NCI-H2196 treated with DMSO at 0.1 percent for 48 hours (cell line): Measurements from ENCODE around the gene GTF3C5.
"Not testable (repeated sequence)": the region's sequence is repeated elsewhere in the genome, so short reads cannot be mapped to it uniquely, and the experiment has no call there.

Experiments
- DNase-seq: peaks from one replicate; lab custom pipeline; 2025; ENCODE audit not compliant: unreplicated experiment; lab: John Stamatoyannopoulos, UW

Gene GTF3C5

DNA sequence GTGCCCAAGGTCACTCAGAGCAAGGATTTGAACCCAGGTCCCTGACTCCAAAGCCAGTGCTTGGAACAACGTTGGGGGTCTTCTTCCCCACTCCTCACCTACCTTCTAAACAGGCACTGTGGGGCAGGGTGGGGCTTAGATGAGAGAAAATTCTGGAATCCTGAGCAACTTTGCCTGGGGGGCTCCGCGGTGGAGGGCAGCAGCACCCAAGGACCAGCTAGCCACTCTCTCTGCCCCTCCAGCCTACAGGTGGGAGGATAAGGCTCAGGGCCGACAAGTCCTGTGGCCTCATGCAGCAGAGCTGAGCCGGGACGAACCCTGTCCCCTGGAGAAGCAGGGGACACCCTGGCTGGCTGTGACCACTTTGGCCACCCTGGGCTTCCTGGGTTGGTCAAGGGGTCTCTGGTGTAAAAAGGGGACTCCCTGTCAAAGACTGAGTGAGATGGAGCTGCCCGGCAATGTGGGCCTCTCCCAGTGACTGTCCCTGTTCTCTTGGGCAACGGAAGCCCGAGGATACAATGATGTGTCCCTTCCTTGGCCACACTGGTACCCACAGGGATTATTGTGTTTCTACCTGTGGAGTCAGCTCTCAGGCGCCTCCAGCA lies 57.5 kb downstream of the GTF3C5 start:
- no peak for DNase-seq

GRCh38 chr9:133088756-133089155 lies 58.0 kb downstream of the GTF3C5 start:
- no peak for DNase-seq

DNA sequence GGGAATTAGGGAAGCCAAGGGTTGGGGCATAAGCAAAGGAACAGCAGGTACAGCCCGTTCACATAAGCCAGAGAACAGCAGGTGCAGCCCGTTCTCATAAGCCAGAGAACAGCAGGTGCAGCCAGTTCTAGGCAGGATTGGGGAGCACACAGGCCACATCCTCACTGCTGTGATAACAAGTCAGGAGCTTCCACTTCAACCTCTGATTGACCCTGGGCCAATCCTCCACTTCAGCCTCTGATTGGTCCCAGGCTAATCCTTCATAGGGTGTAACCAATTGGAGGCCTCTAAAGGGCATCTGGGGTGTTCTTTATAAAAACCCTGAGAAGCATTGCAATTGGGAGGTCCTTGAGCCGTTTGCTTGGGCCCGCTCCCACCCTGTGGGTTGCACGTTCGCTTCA lies 58.5 kb downstream of the GTF3C5 start:
- DNase-seq = peak; percentile 51

- no peak for DNase-seq
These were observed 59.4 kb downstream of the GTF3C5 start for GRCh38 chr9:133090187-133090586.

DNA sequence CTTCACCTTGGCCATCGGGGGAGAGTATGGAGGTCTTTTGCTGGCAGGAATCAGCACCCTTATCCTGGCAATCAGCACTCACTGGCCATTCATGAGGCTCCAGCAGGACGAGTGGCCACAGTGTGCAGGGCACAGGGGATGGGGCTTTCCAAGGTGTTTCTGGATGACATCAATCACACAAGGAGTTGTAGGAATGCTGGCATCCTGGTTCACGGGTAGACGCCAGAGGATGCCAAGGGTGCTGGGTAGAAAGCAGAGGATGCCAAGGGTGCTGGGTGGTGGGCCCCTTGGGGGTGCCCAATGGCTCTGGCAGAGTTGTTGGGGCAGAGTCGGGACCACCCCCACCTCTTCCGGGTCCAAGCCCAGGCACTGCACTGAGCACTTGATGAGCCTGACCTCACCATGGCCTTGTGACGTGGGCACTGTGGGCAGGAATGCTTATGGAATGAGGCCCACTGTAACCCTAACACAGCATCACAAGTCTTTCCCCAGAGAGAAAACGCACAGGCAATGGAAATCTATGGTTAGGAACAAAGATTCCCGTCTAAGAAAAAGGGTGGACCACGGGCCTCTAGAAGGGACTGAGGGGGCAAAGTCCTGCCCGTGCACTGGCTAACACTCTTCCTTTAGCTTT lies 60.1 kb downstream of the GTF3C5 start:
- DNase-seq = no peak

DNA sequence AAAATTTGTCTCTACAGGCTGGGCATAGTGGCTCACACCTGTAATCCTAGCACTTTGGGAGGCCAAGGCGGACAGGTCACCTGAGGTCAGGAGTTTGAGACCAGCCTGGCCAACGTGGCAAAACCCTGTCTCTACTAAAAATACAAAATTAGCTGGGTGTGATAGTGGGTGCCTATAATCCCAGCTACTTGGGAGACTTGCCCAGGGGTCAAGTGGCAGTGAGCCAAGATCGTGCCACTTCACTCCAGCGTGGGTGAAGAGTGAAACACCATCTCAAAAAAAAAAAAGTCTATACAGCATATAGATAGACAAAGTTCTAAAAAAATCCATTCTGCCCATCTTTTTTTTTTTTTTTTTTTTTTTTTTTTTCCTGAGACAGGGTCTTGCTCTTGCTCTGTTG lies 63.6 kb downstream of the GTF3C5 start:
- not testable (repeated sequence) for DNase-seq

GRCh38 chr9:133094842-133095393 lies 64.1 kb downstream of the GTF3C5 start:
- no peak for DNase-seq

DNA sequence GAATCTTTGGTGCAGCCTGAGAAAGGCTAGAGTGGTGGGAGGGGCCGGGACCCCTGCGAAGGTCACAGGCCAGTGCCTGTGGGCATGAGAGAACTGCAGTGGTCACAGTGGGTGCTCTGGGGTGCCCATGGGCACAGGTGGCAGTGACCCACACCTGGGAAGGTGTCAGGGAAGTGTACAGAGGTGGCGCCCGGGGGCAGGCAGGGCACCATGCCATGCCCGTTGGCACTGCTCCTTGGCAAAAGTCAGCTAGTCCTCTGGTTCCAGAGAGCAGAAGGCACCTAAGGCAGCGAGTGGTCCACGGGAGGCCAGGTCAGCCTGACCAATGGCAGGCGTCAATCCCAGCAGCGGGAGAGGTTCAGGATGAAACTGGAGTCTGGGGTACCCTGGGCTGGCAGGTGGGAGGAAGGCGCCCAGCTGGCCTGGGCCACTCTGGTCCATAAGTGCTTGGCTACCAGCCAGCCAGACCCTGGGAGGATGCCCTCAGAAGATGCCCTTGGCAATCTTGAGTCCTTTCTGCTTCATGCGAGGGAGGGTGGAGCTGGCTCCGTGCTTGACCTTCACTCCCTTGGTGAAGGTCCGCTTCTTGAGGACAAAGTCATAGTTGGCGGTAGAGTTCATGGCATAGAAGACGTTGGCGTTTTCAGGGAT lies 67.4 kb downstream of the GTF3C5 start:
- no peak for DNase-seq

DNA sequence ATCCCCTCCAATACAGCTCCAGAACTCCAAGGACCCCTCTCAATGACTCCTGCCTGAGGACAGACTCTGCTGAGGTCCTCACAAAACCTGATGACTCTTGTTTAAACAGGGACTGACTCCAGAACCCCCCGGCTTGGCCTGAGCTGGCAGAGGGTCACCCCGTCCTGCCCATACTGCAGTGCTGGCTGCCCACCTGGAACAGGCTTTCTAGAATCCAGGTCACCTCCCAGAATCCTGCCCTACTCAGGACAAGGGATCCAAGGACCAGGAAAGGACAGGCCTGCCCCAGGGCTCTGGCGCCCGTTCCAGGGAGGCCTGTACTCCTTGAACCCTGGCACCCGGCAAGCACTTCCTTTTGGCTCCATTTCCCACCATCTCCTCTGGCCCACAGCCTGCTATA lies 68.1 kb downstream of the GTF3C5 start:
- DNase-seq = no peak

GRCh38 chr9:133099726-133100505 lies 69.1 kb downstream of the GTF3C5 start:
- DNase-seq = no peak

- DNase-seq = no peak
These were observed 69.9 kb downstream of the GTF3C5 start for GRCh38 chr9:133100506-133101355.

DNA sequence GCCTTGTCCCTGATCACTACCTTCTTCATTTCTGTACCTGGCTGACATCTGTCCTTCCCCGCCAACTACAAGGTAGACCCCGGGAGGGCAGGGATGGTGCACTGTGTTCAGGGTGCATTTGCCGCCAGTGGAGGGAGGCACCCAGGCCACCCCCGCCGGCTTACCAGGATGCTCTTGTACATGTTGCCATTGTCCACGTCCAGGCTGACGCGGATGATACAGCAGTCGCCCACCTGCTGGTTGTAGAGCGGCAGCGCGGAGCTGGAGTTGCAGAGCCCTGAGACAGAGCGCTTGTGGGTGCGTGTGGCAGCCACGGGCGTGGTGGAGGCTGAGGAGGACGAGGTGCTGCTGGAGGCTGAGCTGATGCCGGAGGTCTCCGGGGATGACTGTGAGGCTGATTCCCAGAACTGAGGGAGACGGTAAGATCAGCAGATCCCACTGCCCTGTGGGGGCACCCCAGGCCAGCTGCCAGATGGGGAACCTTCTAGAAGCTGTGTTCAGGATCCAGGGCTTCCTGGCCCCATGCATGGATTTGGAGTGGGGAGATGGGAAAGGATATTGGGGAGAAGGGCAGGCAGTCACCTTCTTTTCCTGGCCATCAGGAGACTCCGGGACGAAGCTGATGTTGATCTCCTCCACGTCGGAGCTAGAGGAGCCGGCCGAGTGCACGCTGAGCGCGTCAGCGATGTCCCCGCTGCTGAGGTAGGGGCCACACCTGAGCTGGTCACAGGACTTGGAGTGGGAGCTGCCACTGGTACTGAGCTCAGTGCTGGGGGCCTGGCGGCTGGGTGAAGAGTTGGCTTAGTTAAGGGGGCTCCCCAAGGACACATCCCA lies 70.8 kb downstream of the GTF3C5 start:
- DNase-seq = no peak

GRCh38 chr9:133102190-133103021 lies 71.6 kb downstream of the GTF3C5 start:
- no peak for DNase-seq

- no peak for DNase-seq
These were observed 72.6 kb downstream of the GTF3C5 start for GRCh38 chr9:133103183-133103986.

DNA sequence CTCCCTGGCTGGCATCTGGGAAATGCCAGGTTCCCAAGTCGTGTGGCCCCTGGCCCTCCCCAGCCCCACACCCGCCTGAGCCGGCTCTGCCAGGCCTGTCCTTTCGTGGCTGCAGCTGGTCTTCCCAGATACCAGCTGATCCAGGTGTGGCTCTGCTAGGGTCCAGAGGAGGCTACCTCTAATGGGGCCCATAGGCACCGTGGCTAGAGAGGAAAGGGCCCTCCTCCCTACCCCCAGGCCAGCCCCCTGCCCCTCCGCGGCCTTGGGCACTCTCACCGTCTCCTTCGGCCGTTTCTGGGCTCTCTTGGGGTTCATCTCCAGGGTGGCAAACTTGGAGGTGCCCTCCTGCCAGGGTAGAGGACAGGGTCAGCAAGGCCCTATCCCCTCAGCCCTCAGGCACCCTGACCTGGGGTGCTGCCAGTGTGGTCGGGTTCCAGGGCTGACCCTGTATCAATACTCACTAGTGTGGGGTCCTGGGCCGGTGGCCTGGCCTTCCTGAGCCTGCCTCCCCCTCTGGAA lies 73.2 kb downstream of the GTF3C5 start:
- DNase-seq = no peak

- no peak for DNase-seq
These were observed 74.1 kb downstream of the GTF3C5 start for GRCh38 chr9:133104718-133105460.

DNA sequence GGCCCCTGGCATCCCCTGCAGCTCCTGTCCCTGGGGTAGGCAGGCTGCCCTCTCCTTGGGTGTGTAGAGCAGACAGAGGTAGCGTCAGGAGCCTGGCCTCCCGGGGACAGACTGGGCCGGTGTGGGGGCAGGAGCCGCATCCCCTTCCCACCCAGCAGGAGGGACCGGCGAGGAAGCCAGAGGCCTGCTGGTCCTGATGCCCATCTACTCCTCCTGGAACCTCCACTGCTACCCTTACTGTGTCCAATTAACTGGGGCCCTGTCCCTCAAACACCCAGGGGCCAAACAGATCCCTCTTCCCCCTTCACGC lies 74.6 kb downstream of the GTF3C5 start:
- DNase-seq = no peak
